B cell (primary cell): Measurements from ENCODE around the gene CHD2. TPM values are rescaled to one million over a fixed set of nuclear protein-coding genes. Genes with fewer than 3 reads are reported as not detected.
A peak's percentile ranks its signal among the peaks of the same experiment; 100 is the strongest.

ENCODE experiments used
- ATAC-seq: fragments of 200-7000 bp; cut with Tn5 transposase; one replicate; pipeline ENCODE4 v1.10.0; 2021; ENCODE audit warnings: low read depth, mild to moderate bottlenecking, moderate number of reproducible peaks, moderate library complexity
- CTCF ChIA-PET: fragments of 350-600 bp; sonication (Branson Sonifier 250); formaldehyde crosslinking; loops from one replicate; lab custom pipeline; 2021; ENCODE audit warnings: antibody characterized with exemption, inconsistent platforms; lab: Charles Lee
- POLR2A ChIA-PET: fragments of 350-600 bp; sonication (Branson Sonifier 250); formaldehyde crosslinking; loops from one replicate; lab custom pipeline; 2021; ENCODE audit warnings: antibody characterized with exemption; lab: Charles Lee
- DNase-seq: peaks from one replicate; pipeline ENCODE4 v3.0.0; 2013
- H2AFZ ChIP-seq: 2 replicates; pipeline ENCODE4 v1.6.1; 2012; ENCODE audit warnings: mild to moderate bottlenecking, low read depth, low read length; ENCODE audit not compliant: insufficient read depth, poor library complexity, severe bottlenecking
- H3K27ac ChIP-seq, 2 donors: 1 replicate in 1 of 2; 2 replicates in 1 of 2; pipeline ENCODE4 v1.5.1; 2012 to 2013; ENCODE audit warnings: low read length in 2 of 2, mild to moderate bottlenecking in 2 of 2, moderate library complexity in 1 of 2
- H3K27me3 ChIP-seq, 4 experiments: fragments of 200-600 bp in 1 of 4; sonication (generic) in 1 of 4; replicated peaks in 1 of 4; 1 replicate in 2 of 4; 2 replicates in 2 of 4; pipeline versions ENCODE4 v1.6.1 to v1.7.0; 2013 to 2016; ENCODE audit warnings: low read length in 3 of 4, mild to moderate bottlenecking in 2 of 4, mixed read lengths in 1 of 4, moderate library complexity in 1 of 4; ENCODE audit not compliant: insufficient read depth in 4 of 4, control insufficient read depth in 3 of 4; ENCODE audit errors: control extremely low read depth in 1 of 4
- H3K36me3 ChIP-seq, 2 experiments: replicated peaks in 1 of 2; 1 replicate in 1 of 2; 2 replicates in 1 of 2; pipeline versions ENCODE4 v1.6.1 to v1.7.1; 2013; ENCODE audit warnings: low read length in 1 of 2; ENCODE audit not compliant: insufficient read depth in 2 of 2, control insufficient read depth in 1 of 2; ENCODE audit errors: control extremely low read depth in 1 of 2, extremely low read depth in 1 of 2
- H3K4me1 ChIP-seq, 2 donors: fragments of 200-600 bp in 1 of 2; sonication (generic) in 1 of 2; 1 replicate in 1 of 2; 2 replicates in 1 of 2; pipeline versions ENCODE4 v1.5.1 to v1.6.1; 2013 to 2017; ENCODE audit warnings: low read length in 2 of 2; ENCODE audit not compliant: control insufficient read depth in 2 of 2, insufficient read depth in 2 of 2
- H3K4me2 ChIP-seq: replicated peaks from 2 replicates; pipeline ENCODE3; 2012; ENCODE audit warnings: mild to moderate bottlenecking, low read depth, low read length; ENCODE audit not compliant: poor library complexity, severe bottlenecking
- H3K4me3 ChIP-seq, 5 experiments: fragments of 200-600 bp in 1 of 5; sonication (generic) in 1 of 5; 1 replicate in 3 of 5; 2 replicates in 2 of 5; pipeline versions ENCODE4 v1.5.1 to v1.7.0; 2011 to 2016; ENCODE audit warnings: low read length in 4 of 5, mild to moderate bottlenecking in 4 of 5, low read depth in 2 of 5, control low read depth in 1 of 5, moderate library complexity in 1 of 5; ENCODE audit not compliant: insufficient read depth in 1 of 5; ENCODE audit errors: control extremely low read depth in 1 of 5, extremely low read depth in 1 of 5
- H3K79me2 ChIP-seq: fragments of 200-600 bp; sonication (generic); one replicate; pipeline ENCODE4 v1.6.0; 2016; ENCODE audit warnings: low read length; ENCODE audit not compliant: control insufficient read depth, insufficient read depth
- H3K9ac ChIP-seq: fragments of 200-600 bp; sonication (generic); 2 replicates; pipeline ENCODE4 v1.6.1; 2017; ENCODE audit warnings: mild to moderate bottlenecking, low read length, moderate library complexity
- H3K9me3 ChIP-seq, 3 donors: one replicate each; pipeline versions ENCODE4 v1.6.1 to v1.7.1; 2013; ENCODE audit warnings: low read length in 2 of 3; ENCODE audit not compliant: control insufficient read depth in 2 of 3, insufficient read depth in 1 of 3; ENCODE audit errors: control extremely low read depth in 1 of 3
- H4K20me1 ChIP-seq: 2 replicates; pipeline ENCODE4 v1.6.0; 2012; ENCODE audit warnings: mild to moderate bottlenecking, low read length; ENCODE audit not compliant: insufficient read depth, control insufficient read depth, poor library complexity, severe bottlenecking
- H3K27ac Mint-ChIP-seq: one replicate; pipeline ENCODE4 v1.8.0; 2021; ENCODE audit warnings: mixed read lengths
- H3K27me3 Mint-ChIP-seq: one replicate; pipeline ENCODE4 v1.8.0; 2021; ENCODE audit warnings: mixed read lengths
- H3K4me1 Mint-ChIP-seq: one replicate; pipeline ENCODE4 v1.8.0; 2021; ENCODE audit warnings: mixed read lengths
- H3K4me3 Mint-ChIP-seq: one replicate; pipeline ENCODE4 v1.8.0; 2021; ENCODE audit warnings: mixed read lengths
- H3K9me3 Mint-ChIP-seq: one replicate; pipeline ENCODE4 v1.8.0; 2022; ENCODE audit warnings: mixed read lengths; ENCODE audit not compliant: insufficient read depth
- EZH2 ChIP-seq: IDR thresholded peaks from 2 replicates; pipeline ENCODE4 v1.6.1; 2012; ENCODE audit warnings: borderline replicate concordance, low read depth, mild to moderate bottlenecking, moderate library complexity, low read length; ENCODE audit not compliant: insufficient read depth, poor library complexity, severe bottlenecking
- WGBS: methylation state at CpG from one replicate; pipeline ENCODE4 v1.1.5; 2013; ENCODE audit warnings: missing lambda C conversion rate; ENCODE audit not compliant: insufficient coverage; 5-methylcytosine and 5-hydroxymethylcytosine counted together
- intact Hi-C: fragments of 100-400 bp; cut with micrococcal nuclease; formaldehyde crosslinking; loops from one replicate; pipeline ENCODE4 v1.10.0; 2022
- polyA plus RNA-seq: library from polyadenylated mRNA; depleted of rRNA; stranded (reverse); fragments of >200 nt; gene quantifications from 2 replicates; pipeline ENCODE4 v1.2.3, GENCODE V29; 2012
- total RNA-seq, 2 donors: library from RNA; stranded (reverse); fragments of 120-200 nt in 1 of 2; gene quantifications; 1 replicate in 1 of 2; 2 replicates in 1 of 2; pipeline versions ENCODE4 v1.2.3 to v1.2.4, GENCODE V29; 2013 to 2022
- TF ChIP-seq, protein P1 (sequence below): fragments of 200-600 bp; IDR thresholded peaks from one replicate; pipeline ENCODE4 v1.8.0; 2022; ENCODE audit warnings: antibody characterized with exemption, mild to moderate bottlenecking

CHD2 gene
- total and polyA plus RNA-seq, 2 donors (not counting 1 experiment from before 2014, with no cell fraction given) = 86.9 to 353 TPM

GRCh38 chr15:92941668-92942067 is 41.5 kb downstream of the CHD2 start:
- ChIA-PET POLR2A (interaction anchor here (0.7 kb wide), 1 partner anchor 1983 kb away, joined by 5 read pairs; no protein-coding TSS in a partner anchor), CTCF (interaction anchor here (0.7 to 2.0 kb wide), 6 partner anchors 13 to 144 kb away, joined by 3 to 8 read pairs (median 3); no protein-coding TSS in a partner anchor)
- Histone ChIP-seq H3K4me3 (no peak overlapping the region), H3K27ac (no peak overlapping the region), H3K4me1 (peaks cover 0 to 3% of the 10 kb centered on the region in 2 donors), H3K9me3 (peaks cover 0 to 3% (median 0%) of the 10 kb centered on the region in 3 donors), H2AFZ (no peak overlapping the region), H4K20me1 (peaks cover 5% of the 10 kb centered on the region), H3K79me2 (peaks cover 45% of the 10 kb centered on the region), H3K36me3 (peaks cover 24 to 93% of the 10 kb centered on the region in 2 experiments), H3K4me2 (no peak overlapping the region), H3K9ac (no peak overlapping the region), H3K27me3 (no peaks in the 10 kb centered on the region)
- Mint-ChIP-seq H3K27ac (peak overlapping the region; percentile 42), H3K4me3 (no peak overlapping the region), H3K4me1 (peaks cover 4% of the 10 kb centered on the region), H3K9me3 (peaks cover 3% of the 10 kb centered on the region), H3K27me3 (no peaks in the 10 kb centered on the region)
- no CpG with 5 or more reads among the region's 1 CpG for WGBS
- no peak for ATAC-seq
- intact Hi-C loops = loop anchor here (5.0 kb wide), 1 partner anchor 36 kb away; no protein-coding TSS in a partner anchor
- no peak for TF ChIP-seq EZH2
- TF ChIP-seq, protein P1, sequence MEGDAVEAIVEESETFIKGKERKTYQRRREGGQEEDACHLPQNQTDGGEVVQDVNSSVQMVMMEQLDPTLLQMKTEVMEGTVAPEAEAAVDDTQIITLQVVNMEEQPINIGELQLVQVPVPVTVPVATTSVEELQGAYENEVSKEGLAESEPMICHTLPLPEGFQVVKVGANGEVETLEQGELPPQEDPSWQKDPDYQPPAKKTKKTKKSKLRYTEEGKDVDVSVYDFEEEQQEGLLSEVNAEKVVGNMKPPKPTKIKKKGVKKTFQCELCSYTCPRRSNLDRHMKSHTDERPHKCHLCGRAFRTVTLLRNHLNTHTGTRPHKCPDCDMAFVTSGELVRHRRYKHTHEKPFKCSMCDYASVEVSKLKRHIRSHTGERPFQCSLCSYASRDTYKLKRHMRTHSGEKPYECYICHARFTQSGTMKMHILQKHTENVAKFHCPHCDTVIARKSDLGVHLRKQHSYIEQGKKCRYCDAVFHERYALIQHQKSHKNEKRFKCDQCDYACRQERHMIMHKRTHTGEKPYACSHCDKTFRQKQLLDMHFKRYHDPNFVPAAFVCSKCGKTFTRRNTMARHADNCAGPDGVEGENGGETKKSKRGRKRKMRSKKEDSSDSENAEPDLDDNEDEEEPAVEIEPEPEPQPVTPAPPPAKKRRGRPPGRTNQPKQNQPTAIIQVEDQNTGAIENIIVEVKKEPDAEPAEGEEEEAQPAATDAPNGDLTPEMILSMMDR = no peak
- no peak for DNase-seq

- no CpG with 5 or more reads among the region's 3 CpGs for WGBS
- intact Hi-C loops = loop anchor here (5.0 kb wide), 1 partner anchor 35 kb away; no protein-coding TSS in a partner anchor
- H3K4me1 ChIP-seq = no peaks in the 10 kb centered on the region
- no peak overlapping the region for H3K4me2 ChIP-seq
- no peak overlapping the region for H3K4me3 Mint-ChIP-seq
- H3K79me2 ChIP-seq = peaks cover 42% of the 10 kb centered on the region
- CTCF ChIA-PET = interaction anchor here (1.2 to 2.0 kb wide), 4 partner anchors 14 to 145 kb away, joined by 3 to 8 read pairs (median 3); no protein-coding TSS in a partner anchor
- TF ChIP-seq, protein P1 = no peak
- no peak for TF ChIP-seq EZH2
- H3K9me3 Mint-ChIP-seq = peaks cover 8% of the 10 kb centered on the region
- DNase-seq (no peak), ATAC-seq (no peak)
- H3K9me3 ChIP-seq = peaks cover 0 to 7% (median 3%) of the 10 kb centered on the region in 3 donors
- H3K4me1 Mint-ChIP-seq = no peaks in the 10 kb centered on the region
- POLR2A ChIA-PET = no interaction called here
- H3K27me3 ChIP-seq = no peaks in the 10 kb centered on the region
- no peak overlapping the region for H2AFZ ChIP-seq
- no peak overlapping the region for H3K27ac ChIP-seq
- peaks cover 5% of the 10 kb centered on the region for H4K20me1 ChIP-seq
- peaks cover 26 to 93% of the 10 kb centered on the region in 2 experiments for H3K36me3 ChIP-seq
- H3K27ac Mint-ChIP-seq = peak overlapping the region; percentile 1
- no peak overlapping the region for H3K9ac ChIP-seq
- no peak overlapping the region for H3K4me3 ChIP-seq
- no peaks in the 10 kb centered on the region for H3K27me3 Mint-ChIP-seq
Observed at GRCh38 chr15:92942706-92943105, 42.6 kb downstream of the CHD2 start.
